UCSD-AML1 (cell line): Measurements from ENCODE around the gene MRFAP1L1.

Experiments used
- DNase-seq: peaks from one replicate; lab custom pipeline; 2025; ENCODE audit not compliant: unreplicated experiment; lab: John Stamatoyannopoulos, UW

Gene MRFAP1L1

DNA sequence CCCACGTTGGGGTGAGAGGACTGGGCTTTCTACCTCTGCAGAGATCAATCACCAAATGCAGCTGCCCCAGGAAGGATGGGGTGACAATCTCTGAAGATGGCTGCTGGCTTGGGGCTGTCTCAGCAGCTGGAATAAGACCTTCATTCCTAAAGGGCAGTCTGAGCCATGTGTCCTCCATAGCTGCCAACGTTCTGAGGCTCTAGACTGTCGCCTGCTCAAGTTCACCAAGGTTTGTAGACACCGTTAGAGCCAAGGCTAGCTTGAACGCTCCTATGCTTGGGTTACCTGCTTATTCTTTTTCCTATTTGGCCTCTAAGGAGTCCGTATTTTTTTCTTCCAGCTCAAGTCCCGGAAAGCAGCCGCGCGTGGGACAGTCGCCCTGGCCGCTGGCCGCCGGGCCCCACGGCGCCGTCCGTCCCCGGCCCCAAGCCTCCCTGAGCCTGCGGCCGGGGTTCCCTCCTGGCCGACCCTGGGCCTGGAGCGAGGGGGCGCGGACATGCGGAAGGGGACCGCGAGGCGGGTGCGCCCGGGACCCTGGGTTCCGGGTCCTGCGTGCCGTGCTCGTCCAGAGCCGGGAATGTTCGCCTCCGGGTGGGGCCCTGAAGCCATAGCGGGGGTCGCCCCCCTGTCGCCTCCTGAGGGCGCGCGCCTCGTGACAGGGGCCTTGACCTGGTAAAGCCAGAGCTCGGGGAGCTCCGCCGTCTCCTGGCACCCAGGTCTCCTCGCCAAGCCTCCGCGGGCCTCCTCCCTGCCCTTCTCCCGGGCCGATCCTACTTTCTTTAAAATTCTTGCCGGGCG, 45.9 kb downstream of the MRFAP1L1 start:
- DNase-seq: no peak

DNA sequence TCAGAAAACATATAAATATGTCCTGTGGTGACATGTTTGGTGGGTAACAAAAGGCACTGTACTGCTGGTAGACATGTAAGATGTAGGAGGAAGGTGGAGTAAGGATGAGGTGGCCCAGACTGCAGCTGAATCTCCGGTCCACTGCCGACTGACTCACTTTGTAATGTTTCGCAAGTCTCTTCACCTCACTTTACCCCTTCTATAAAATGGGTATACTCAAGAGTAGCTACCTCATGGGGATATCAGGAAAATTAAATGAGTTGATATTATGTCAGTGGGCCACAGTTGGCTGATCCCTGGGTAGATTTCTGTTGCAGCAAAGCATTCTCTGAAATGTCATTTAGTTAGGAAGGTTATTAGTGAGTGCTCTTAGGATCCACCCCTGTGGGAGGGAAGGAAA, 47.1 kb downstream of the MRFAP1L1 start:
- no peak for DNase-seq

DNA sequence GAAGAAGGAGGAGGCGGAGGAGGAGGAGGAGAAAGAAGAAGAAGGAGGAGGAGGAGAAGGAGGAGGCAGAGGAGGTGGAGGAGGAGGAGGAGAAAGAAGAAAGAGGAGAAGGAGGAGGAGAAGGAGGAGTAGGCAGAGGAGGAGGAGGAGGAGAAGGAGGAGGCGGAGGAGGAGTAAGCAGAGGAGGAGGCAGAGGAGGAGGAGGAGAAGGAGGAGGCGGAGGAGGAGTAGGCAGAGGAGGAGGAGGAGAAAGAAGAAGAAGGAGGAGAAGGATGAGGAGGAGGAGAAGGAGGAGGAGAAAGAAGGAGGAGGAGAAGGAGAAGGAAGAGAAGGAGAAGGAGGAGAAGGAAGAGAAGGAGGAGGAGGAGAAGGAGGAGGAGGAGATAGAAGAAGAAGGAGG, 49.2 kb downstream of the MRFAP1L1 start:
- no peak for DNase-seq

DNA sequence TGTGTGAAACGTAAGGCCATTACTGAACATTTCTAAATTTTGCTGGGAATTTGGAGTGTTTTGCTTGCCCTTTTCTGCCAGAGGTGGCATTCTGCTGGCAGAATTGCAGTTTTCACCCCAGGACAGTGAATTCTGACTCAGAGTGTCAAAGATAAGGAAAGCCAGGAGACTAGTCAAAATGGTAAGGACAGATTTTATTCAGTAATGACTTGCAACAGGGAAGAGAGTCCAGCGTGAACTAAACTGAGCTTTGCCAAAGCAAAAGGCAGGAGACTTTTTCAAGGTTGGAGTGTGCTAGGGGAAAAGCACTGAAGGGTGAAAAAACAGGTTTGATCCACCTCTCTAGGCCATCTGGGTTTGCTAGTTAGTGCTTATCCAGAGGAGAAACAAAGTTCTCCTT, 49.8 kb downstream of the MRFAP1L1 start:
- DNase-seq: no peak

DNA sequence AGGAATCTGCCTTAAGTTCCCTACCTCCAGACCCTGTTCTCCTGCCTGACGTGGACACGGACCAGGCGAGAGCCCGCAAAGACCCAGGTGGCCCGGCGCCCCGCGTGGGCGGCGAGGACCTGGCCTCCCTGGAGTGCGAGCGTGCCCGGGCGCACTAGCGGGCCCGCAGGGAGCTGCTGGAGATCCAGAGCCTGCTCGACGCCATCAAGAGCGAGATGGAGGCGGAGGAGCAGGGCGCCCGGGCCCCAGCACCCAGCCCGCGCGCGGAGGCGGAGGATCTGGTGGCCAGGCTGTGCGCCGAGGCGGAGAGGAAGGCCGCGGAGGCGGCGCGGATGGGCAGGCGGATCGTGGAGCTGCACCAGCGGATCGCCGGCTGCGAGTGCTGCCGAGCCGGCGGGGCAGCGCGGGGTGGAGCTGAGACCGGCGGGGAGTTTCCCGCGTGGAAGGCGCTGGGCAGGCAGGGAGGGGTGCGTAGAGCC, 51.0 kb downstream of the MRFAP1L1 start:
- no peak for DNase-seq

DNA sequence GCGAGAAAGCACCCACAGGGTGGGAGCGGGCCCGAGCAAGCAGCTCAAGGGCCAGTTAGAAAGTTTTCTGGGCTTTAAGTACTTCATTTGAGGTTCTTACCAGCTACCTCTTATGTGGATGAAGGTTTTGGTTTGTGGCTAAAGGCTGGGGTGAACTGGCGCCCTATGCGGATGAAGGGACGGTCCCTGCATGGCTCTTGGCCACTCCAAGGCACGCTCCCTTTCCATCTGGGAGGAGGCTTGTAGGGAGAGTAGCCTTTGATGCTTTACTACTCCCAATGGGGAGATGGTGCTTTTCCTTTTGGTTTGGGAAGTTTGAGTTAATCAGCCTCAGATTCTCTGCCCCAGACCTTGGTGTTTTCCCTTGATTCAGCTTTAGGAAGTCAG, 51.5 kb downstream of the MRFAP1L1 start:
- DNase-seq: no peak
